ENCODE measurements around the gene CPXM2. TPM values are rescaled to one million over a fixed set of nuclear protein-coding genes. Genes with fewer than 3 reads are reported as not detected.

Gene CPXM2
- total and polyA plus RNA-seq, 10 of the 15 experiments (the other 5 are each of a cell fraction or from before 2014, with no cell fraction given) = 0.08 to 1.1 (median 0.58) TPM

- peak; percentile 73 for TF ChIP-seq E4F1 (IDR thresholded peaks at IDR 0.05; ENCODE audit: borderline replicate concordance, partially characterized antibody)
- TF ChIP-seq CEBPZ (IDR thresholded peaks at IDR 0.05; ENCODE audit: low read depth, low read length) = no peak
- 0 out of 4 replicates have a peak, but pooled peaks of 1 of the 2 experiments have one; percentile 61 for TF ChIP-seq CEBPB (IDR thresholded peaks at IDR 0.05; ENCODE audit: borderline replicate concordance in 1 of 2, low read depth in 2 of 2, low read length in 2 of 2)
- TF ChIP-seq CREB1 (IDR thresholded peaks at IDR 0.05; ENCODE audit: low read depth) = 0 out of 2 replicates have a peak, but pooled peaks have one; percentile 4
- peak; percentile 83 for TF ChIP-seq NFIC (IDR thresholded peaks at IDR 0.05; ENCODE audit: low read depth, low read length)
- TF ChIP-seq SPI1 (IDR thresholded peaks at IDR 0.05; ENCODE audit: borderline replicate concordance, insufficient read depth, low read depth, low read length) = peak; percentile 69; the same call in 1 of the 2 replicates
- TF ChIP-seq SUPT20H (IDR thresholded peaks at IDR 0.05; ENCODE audit: borderline replicate concordance, control insufficient read depth, low read depth, low read length) = no peak
- TF ChIP-seq RB1 (IDR thresholded peaks at IDR 0.05; ENCODE audit: borderline replicate concordance) = no peak
- peak; percentile 20; the same call in 1 of the 2 replicates for TF ChIP-seq BACH1 (IDR thresholded peaks at IDR 0.05; ENCODE audit: borderline replicate concordance)
- TF ChIP-seq SREBF2 (IDR thresholded peaks at IDR 0.05; ENCODE audit: low read length) = no peak
- peak; percentile 74; the same call in 1 of the 2 replicates for TF ChIP-seq PAX5 (IDR thresholded peaks at IDR 0.05; ENCODE audit: borderline replicate concordance, low read depth, low read length)
- TF ChIP-seq CREM (IDR thresholded peaks at IDR 0.05; ENCODE audit: low read depth) = peak; percentile 52
- TF ChIP-seq MTA3 (IDR thresholded peaks at IDR 0.05; ENCODE audit: borderline replicate concordance, low read length) = peak; percentile 84
- TF ChIP-seq MYB (IDR thresholded peaks at IDR 0.05; ENCODE audit: borderline replicate concordance, low read depth, low read length) = no peak
- TF ChIP-seq TAF1 (IDR thresholded peaks at IDR 0.05; ENCODE audit: borderline replicate concordance, low read depth, low read length) = no peak
- no peak for TF ChIP-seq POLR2AphosphoS2 (IDR thresholded peaks at IDR 0.05; ENCODE audit: low read depth, low read length)
- no peak for TF ChIP-seq IRF3 (IDR thresholded peaks at IDR 0.05)
- TF ChIP-seq MXI1 (IDR thresholded peaks at IDR 0.05; ENCODE audit: low read depth, low read length) = no peak
- no peak for TF ChIP-seq ZNF384 (IDR thresholded peaks at IDR 0.05; ENCODE audit: borderline replicate concordance, low read depth, low read length)
- peak in 1 of 2 experiments; percentile 43; a peak in 1 of 4 replicates for TF ChIP-seq BHLHE40 (IDR thresholded peaks at IDR 0.05; ENCODE audit: borderline replicate concordance in 1 of 2, low read depth in 2 of 2, low read length in 1 of 2)
- no peak for TF ChIP-seq NRF1 (conservative IDR thresholded peaks at IDR 0.05; ENCODE audit: low read depth, low read length)
- no peak for TF ChIP-seq KAT2A (conservative IDR thresholded peaks at IDR 0.05; ENCODE audit: control insufficient read depth, low read depth, low read length)
- TF ChIP-seq ZNF24 (IDR thresholded peaks at IDR 0.05) = no peak
These were observed 118.7 kb downstream of the CPXM2 start (continued) for GRCh38 chr10:123772645-123773508.
